Measurements from ENCODE around the gene BCLAF3. TPM values are rescaled to one million over a fixed set of nuclear protein-coding genes. Genes with fewer than 3 reads are reported as not detected.

BCLAF3 gene
- total RNA-seq, 2 experiments from 2014 or later = 5.1 to 6.7 TPM

Small RNA genes within 50 kb of the gene (microRNA-seq; reads per million reads assigned to microRNA genes)
- gene MIR23C = 5.2 reads per million

Other genes starting within 250 kb of the BCLAF3 start
- gene SH3KBP1, start 103.5 kb downstream of the BCLAF3 start, total RNA-seq = 10 to 100 TPM; 85.6 to 95.3 TPM
- gene MAP7D2, start 125.8 kb upstream of the BCLAF3 start, total RNA-seq = under 1 TPM; 0.13 to 0.21 TPM
- gene EIF1AX, start 150.8 kb upstream of the BCLAF3 start, total RNA-seq = 10 to 100 TPM; 84.8 to 92.4 TPM

All from activated CD8-positive, alpha-beta T cell treated with anti-CD3 and anti-CD28 coated beads, Interleukin-2, amount 10 ng/mL, durations not matched to agents 7 days and 5 days (primary cell).